ENCODE results near the gene ETV2.

GRCh38 chr19:35620001-35620400 is 21.5 kb upstream of the ETV2 start:
- TF ChIP-seq CTCF (optimal IDR thresholded peaks at IDR 0.05 in 1 of 3, IDR thresholded peaks at IDR 0.05 in 1 of 3, conservative IDR thresholded peaks at IDR 0.05 in 1 of 3; ENCODE audit: extremely low read depth in 1 of 3, insufficient read depth in 2 of 3, low read length in 3 of 3), result no peak
- no peak for TF ChIP-seq EZH2 (IDR thresholded peaks at IDR 0.05; ENCODE audit: low read length)
